Limb (tissue), 2 donors: ENCODE data around the gene DAD1.
"Not testable (repeated sequence)": the region's sequence is repeated elsewhere in the genome, so short reads cannot be mapped to it uniquely, and the experiment has no call there.

ENCODE experiments used
- DNase-seq, 2 donors: peaks; one replicate each; pipeline ENCODE4 v3.0.0-alpha.2; 2016; ENCODE audit errors: extremely low spot score in 2 of 2

The DAD1 gene

GRCh38 chr14:22569106-22569736, 19.8 kb downstream of the DAD1 start:
- no peak for DNase-seq

GRCh38 chr14:22567437-22567836, 21.6 kb downstream of the DAD1 start:
- no peak for DNase-seq

DNA sequence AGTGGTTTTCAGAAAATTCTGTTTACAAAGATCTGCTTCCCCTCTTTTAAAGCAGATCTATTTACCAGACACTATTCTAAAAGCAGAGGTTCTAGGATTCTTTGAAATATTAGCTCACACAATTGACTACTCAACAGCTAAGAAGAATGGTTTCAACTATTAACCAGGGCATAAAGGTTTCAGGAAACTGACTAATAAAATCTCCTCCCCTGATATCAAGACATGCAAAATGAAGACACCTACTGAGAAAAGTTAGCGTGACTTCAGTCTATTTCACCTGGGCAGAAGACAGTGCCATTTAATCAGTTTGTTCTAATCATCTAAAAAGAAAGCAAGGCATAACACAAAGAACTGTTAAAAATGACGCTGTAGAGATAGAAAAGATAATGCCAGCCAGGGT, 22.2 kb downstream of the DAD1 start:
- DNase-seq, result no peak

- DNase-seq, result not testable (repeated sequence)
Observed at GRCh38 chr14:22566266-22566665, 22.8 kb downstream of the DAD1 start.

- no peak for DNase-seq
Observed at GRCh38 chr14:22565391-22565945, 23.6 kb downstream of the DAD1 start.

GRCh38 chr14:22564463-22564862, 24.6 kb downstream of the DAD1 start:
- no peak for DNase-seq

- DNase-seq, result no peak
Observed at GRCh38 chr14:22563987-22564386, 25.0 kb downstream of the DAD1 start.

- no peak for DNase-seq
Observed at GRCh38 chr14:22561661-22562579, 27.1 kb downstream of the DAD1 start.

DNA sequence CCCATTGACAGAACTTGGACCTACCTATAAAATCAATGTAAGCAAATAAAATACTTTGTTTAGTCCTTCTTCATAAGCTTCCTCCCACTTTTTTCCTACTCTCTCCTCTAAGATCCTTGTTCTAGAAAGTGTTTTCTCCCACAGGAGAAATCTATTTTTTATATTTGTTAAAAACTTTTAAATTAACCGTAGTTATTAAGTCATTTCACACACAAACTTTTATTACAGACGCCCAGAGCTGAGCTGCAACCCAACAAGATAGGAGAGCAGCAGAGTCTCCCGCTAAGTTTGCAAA, 27.7 kb downstream of the DAD1 start:
- no peak for DNase-seq

DNA sequence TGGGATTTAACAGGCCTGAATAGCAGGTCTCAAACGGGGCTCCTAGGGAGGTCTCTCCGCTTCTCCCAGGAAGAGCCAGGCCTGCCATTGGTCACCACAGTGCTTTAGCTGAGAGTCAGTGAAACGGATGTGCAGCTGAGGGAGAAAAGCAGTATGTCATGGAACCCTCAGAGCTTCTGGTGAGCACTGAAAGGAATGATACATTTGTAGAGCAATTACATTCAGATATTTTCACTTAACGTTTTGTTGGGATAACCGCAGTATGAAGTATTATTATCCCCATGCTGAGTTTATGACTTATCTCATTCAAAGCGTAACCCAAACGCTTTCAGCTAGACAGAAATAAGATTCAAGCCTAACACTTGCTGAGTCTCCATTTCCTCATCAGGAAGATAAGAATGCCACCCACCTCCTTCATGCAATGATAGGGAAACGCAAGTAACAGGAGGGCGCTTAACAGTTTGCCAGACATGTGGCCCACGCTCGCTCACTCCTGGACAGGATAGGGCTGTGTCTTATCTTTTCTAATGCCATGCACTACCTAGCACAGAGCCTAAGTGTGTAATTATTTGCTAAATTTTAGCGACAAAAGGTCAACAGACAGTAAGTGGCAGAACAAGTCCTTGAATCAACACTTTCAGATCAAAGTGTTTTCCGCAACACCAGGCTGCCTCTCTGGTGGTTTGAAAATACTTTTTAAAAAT, 28.2 kb downstream of the DAD1 start:
- DNase-seq, result no peak

DNA sequence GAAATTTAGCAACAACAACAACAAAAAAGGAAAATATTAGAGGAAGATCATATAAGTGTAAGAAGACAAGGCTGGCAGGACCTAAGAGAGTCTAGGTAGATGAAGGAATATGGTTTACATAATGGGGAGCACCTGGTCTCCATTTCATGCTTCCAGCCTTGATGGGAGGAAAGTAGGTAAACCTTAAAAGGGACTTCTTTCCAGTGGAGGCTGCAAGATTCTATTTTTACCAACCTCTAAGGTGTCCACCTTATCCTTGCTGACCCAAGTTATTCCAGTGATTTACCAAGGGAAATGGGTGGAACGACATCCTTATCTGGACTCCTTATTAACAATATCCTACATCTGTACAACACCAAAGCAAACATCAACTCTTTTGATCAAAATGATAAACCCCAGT, 30.0 kb downstream of the DAD1 start:
- no peak for DNase-seq

GRCh38 chr14:22558221-22558913, 30.7 kb downstream of the DAD1 start:
- no peak for DNase-seq

DNA sequence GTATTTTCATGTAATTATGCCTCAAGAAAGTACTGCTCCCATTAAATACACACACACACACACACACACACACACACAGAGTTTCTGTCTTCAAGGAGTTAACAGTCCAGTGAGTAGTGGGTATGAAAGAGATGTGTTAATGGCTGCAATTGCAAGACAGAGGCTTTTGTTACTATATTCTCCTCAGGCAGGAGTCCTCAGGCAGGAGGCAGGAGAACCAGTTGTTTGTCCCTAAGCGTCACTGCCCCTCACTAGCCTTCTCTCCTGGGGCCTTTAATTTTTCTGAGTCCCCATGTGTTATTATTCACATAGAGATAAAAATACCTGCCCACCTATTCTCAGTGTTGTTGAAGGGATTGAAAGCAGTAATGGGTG, 31.2 kb downstream of the DAD1 start:
- DNase-seq, result no peak

DNA sequence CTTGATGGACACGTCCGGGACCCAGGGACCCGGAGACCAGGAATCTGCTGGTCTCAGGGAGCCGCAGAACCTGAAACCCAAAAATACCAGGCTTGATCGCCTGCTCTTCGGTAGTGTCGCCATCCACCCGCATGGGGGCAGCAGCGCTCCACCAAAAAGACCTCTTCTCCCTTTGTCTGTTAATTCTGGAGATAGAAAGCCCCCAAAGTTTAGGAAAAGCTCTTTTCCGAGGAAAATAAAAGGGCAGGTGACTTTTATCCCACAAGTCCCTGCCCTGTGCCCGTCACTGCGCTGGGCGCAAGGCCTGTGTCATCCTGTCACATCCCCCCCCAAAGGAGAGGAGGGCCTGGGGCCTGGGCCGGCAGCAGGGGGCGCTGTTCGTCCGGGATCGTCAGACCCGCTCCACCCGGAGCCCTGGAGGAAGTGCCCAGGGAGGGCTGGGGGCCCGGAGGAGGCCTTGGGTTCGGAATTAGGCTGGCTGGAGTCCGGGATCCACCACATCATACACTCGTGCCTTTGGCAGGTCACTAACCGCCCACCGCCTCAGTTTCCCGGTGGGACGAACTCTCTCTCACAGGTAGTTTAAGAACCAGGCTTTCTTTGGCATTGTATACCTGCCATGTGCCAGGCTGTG, 31.9 kb downstream of the DAD1 start:
- DNase-seq, result peak; percentile 73 to 92

DNA sequence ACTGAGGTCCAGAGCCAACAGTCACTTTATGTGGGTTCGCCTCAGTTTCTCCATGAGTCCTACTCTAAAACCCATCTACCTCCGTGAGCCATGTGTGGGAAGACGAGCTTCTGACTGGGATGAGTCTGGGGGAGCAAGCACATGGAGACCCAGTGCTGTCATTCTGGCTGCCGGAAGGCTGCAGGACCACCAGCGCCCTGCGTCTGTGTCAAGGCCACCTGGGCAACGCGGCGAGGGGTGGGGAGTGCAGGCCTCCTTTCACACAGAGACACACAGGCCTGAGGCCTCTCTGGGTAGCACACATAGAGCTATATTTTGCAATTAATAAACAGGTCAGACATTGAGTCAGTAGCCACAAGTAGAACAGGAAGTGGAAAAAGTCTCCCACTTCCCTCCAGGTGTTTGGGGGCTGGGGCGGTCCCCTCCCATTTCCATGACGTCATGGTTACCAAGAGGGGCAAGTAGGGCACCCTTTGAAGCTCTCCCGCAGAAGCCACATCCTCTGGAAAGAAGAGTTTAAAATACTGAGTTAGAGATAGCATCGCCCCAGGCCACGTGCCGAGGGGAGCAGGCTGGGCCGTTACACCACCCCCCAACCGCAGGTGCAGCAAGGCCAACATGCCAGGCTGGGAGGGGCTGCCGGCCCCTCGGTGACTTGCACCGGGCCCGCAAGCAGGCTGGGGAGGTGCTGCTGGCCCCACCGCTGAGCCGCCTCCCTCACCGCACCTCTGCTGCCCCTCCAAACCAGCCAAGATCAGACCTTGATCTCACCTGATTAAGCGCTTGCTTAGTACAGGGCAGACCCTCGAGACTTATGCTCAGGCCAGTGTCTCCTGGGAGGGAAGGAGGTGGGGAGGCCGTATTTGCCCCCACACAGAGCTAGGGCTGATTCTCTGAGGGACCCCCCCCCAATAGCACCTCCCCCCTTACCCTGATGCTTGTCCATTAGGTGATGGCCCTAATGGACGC, 32.7 kb downstream of the DAD1 start:
- DNase-seq, result no peak

DNA sequence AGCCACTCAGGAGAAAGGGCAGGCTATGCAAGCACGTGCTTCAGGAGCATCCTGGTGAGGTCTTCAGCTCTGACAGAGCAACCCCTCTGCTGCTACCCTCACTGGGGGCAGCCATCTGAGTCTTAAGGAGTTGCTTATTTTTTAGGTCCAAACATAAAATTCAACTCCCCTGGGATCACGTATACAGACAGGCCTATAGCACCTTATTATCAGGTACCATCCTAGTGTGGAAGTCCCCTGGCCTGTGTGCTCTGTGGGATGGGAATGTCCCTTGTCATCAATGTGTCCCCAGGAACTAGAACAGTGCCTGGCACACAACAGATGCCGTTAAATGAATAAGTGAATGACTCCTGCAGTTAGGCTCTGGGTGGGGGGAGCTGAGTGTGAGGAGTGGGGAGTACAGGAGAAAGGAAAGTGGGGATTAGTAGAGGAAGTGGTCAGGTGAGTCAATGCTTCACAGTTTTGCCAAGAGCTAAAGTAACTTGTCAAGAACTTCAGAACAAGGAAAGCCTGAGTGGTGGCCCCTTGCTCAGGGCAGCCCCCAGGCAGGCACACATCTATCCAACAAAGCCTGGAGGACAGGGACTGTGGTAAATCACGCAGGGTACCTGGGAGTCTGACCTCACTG, 33.5 kb downstream of the DAD1 start:
- no peak for DNase-seq

- no peak for DNase-seq
Observed at GRCh38 chr14:22554498-22555383, 34.3 kb downstream of the DAD1 start.

- not testable (repeated sequence) for DNase-seq
Observed at GRCh38 chr14:22553861-22554497, 35.0 kb downstream of the DAD1 start.
